SU-DHL-6 (cell line): Measurements from ENCODE around the gene ZBTB7A.

Experiments used
- H2AFZ ChIP-seq: fragments of 200-600 bp; sonication (generic); 2 replicates; pipeline ENCODE4 v1.6.1; 2014; ENCODE audit warnings: low read depth, mild to moderate bottlenecking, moderate library complexity, mixed read lengths, antibody characterized with exemption, low read length; ENCODE audit not compliant: severe bottlenecking
- H3F3A ChIP-seq: fragments of 200-600 bp; shearing (Covaris generic); 2 replicates; pipeline ENCODE4 v1.6.0; 2016; ENCODE audit warnings: antibody characterized with exemption, mild to moderate bottlenecking; ENCODE audit not compliant: insufficient read depth
- H3K27ac ChIP-seq: fragments of 200-600 bp; sonication (generic); 2 replicates; pipeline ENCODE4 v1.5.1; 2016; ENCODE audit warnings: low read depth, mild to moderate bottlenecking, low read length, moderate library complexity, mixed read lengths
- H3K27me3 ChIP-seq: fragments of 200-600 bp; sonication (generic), shearing (Covaris generic); 2 replicates; pipeline ENCODE4 v1.6.0; 2014; ENCODE audit warnings: mild to moderate bottlenecking, low read length
- H3K36me3 ChIP-seq: fragments of 200-600 bp; sonication (generic); 2 replicates; pipeline ENCODE4 v1.6.1; 2014; ENCODE audit warnings: mild to moderate bottlenecking, low read length, mixed read lengths
- H3K4me2 ChIP-seq: fragments of 300-600, 200-600 bp; shearing (Covaris generic), sonication (generic); 2 replicates; pipeline ENCODE4 v1.6.0; 2014; ENCODE audit warnings: low read length, low read depth, mild to moderate bottlenecking; ENCODE audit not compliant: poor library complexity, severe bottlenecking
- H3K4me3 ChIP-seq: fragments of 200-600 bp; sonication (generic); 2 replicates; pipeline ENCODE4 v1.5.1; 2014; ENCODE audit warnings: antibody characterized with exemption, low read length, mild to moderate bottlenecking, mixed read lengths; ENCODE audit not compliant: insufficient read depth, poor library complexity, severe bottlenecking
- H3K79me2 ChIP-seq: fragments of 200-600 bp; sonication (generic); 2 replicates; pipeline ENCODE4 v1.6.1; 2014; ENCODE audit warnings: mild to moderate bottlenecking, low read length, moderate library complexity; ENCODE audit not compliant: insufficient read depth
- H3K9ac ChIP-seq: fragments of 200-600 bp; sonication (generic); 2 replicates; pipeline ENCODE4 v1.7.0; 2014; ENCODE audit warnings: mild to moderate bottlenecking, low read length
- H3K9me2 ChIP-seq: fragments of 200-600 bp; sonication (generic); replicated peaks from 2 replicates; pipeline ENCODE4 v1.6.1; 2014; ENCODE audit warnings: low read length; ENCODE audit not compliant: insufficient read depth
- H3K9me3 ChIP-seq: fragments of 200-600 bp; sonication (generic); 2 replicates; pipeline ENCODE4 v1.6.1; 2014; ENCODE audit warnings: low read length, mixed read lengths; ENCODE audit not compliant: insufficient read depth
- H4K20me1 ChIP-seq: fragments of 200-600 bp; sonication (generic); 2 replicates; pipeline ENCODE4 v1.6.1; 2014; ENCODE audit warnings: low read depth, mild to moderate bottlenecking, antibody characterized with exemption, low read length, moderate library complexity, mixed read lengths
- CTCF ChIP-seq: fragments of 200-600 bp; sonication (generic); IDR thresholded peaks from one replicate; pipeline ENCODE4 v1.5.1; 2017; ENCODE audit warnings: antibody characterized with exemption, mild to moderate bottlenecking, low read length, moderate library complexity; ENCODE audit not compliant: insufficient read depth, poor library complexity, severe bottlenecking
- EZH2phosphoT487 ChIP-seq: fragments of 200-600 bp; sonication (generic), shearing (Covaris generic); conservative IDR thresholded peaks from 2 replicates; pipeline ENCODE4 v1.6.1; 2018; ENCODE audit warnings: mild to moderate bottlenecking, antibody characterized with exemption, low read length, moderate library complexity, mixed read lengths

Gene ZBTB7A

GRCh38 chr19:3995607-3996006 is 71.1 kb downstream of the ZBTB7A start:
- Histone ChIP-seq H3F3A (no peaks in the 10 kb centered on the region; the same call in 1 of the 2 replicates), H2AFZ (no peak overlapping the region), H3K79me2 (no peaks in the 10 kb centered on the region), H3K9me2 (no peaks in the 10 kb centered on the region), H3K4me3 (no peak overlapping the region), H3K9me3 (no peaks in the 10 kb centered on the region), H3K27ac (no peak overlapping the region), H3K27me3 (no peaks in the 10 kb centered on the region), H3K36me3 (no peaks in the 10 kb centered on the region), H3K9ac (no peak overlapping the region), H4K20me1 (no peaks in the 10 kb centered on the region), H3K4me2 (no peak overlapping the region)
- no peak for TF ChIP-seq EZH2phosphoT487
- no peak for TF ChIP-seq CTCF
